ENCODE results near the gene CDADC1. TPM values are rescaled to one million over a fixed set of nuclear protein-coding genes. Genes with fewer than 3 reads are reported as not detected.

Gene CDADC1
- total RNA-seq, 2 experiments from 2014 or later, result 8.6 to 9.0 TPM

- peaks cover 17% of the 10 kb centered on the region for H3K4me1 Mint-ChIP-seq (ENCODE audit: low read depth)
- POLR2A ChIA-PET, result interaction anchor here (0.6 kb wide), 1 partner anchor 70 kb away, joined by 3 read pairs; no protein-coding TSS in a partner anchor
- intact Hi-C loops (cut with micrococcal nuclease), result no loop called here
These were observed 31.4 kb upstream of the CDADC1 start for GRCh38 chr13:49216334-49216733.

DNA sequence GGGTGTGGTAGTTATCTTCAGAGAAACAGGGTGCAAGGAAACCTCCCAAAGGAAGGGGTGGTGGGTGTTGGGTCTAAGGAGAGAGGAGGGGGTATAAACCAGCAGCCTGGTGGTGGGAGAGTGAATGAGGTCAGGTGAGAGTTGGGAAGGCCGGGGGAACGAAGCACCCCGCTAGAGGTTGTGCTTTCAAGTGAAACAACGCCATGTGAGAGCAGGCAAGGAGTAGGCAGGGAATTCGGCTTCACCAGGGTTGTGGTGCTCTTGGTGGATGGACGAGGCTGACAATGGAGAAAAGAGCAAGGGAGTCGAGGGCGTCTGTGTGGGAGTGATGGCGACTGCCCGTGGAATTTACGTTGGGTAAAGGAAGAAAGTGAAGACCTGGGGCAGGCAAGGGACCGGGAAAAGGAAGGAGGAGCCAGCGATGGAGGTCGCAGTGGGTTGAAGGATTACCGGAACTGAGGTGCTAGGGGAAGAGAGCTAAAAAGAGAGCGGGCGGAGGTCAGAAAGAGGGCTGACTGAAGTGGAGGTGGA, 29.7 kb upstream of the CDADC1 start:
- Mint-ChIP-seq H3K27ac (no peak overlapping the region), H3K36me3 (ENCODE audit: low read depth) (no peaks in the 10 kb centered on the region), H3K9me3 (no peaks in the 10 kb centered on the region), H3K27me3 (peaks cover 48% of the 10 kb centered on the region), H3K4me1 (ENCODE audit: low read depth) (peaks cover 17% of the 10 kb centered on the region), H3K4me3 (no peak overlapping the region)
- ATAC-seq (no peak), DNase-seq (no peak)
- intact Hi-C loops (cut with micrococcal nuclease), result no loop called here
- no peak for TF ChIP-seq CTCF (IDR thresholded peaks at IDR 0.05)
- ChIA-PET POLR2A (no interaction called here), CTCF (interaction anchor here (1.1 to 2.8 kb wide), 3 partner anchors 15 to 62 kb away, joined by 3 to 8 read pairs (median 7); no protein-coding TSS in a partner anchor)

More at GRCh38 chr13:49216334-49216733, 31.4 kb upstream of the CDADC1 start:
- CTCF ChIA-PET, result interaction anchor here (1.2 kb wide), 1 partner anchor 9 kb away, joined by 4 read pairs; no protein-coding TSS in a partner anchor
- TF ChIP-seq CTCF (IDR thresholded peaks at IDR 0.05), result no peak
- Mint-ChIP-seq H3K27ac (no peak overlapping the region), H3K27me3 (peaks cover 33% of the 10 kb centered on the region), H3K36me3 (ENCODE audit: low read depth) (peaks cover 4% of the 10 kb centered on the region), H3K4me3 (no peak overlapping the region), H3K9me3 (no peaks in the 10 kb centered on the region)
- DNase-seq, result no peak
- ATAC-seq, result no peak

- TF ChIP-seq CTCF (IDR thresholded peaks at IDR 0.05), result no peak
- POLR2A ChIA-PET, result interaction anchor here (0.5 kb wide), 1 partner anchor 14 kb away, joined by 3 read pairs; no protein-coding TSS in a partner anchor
- intact Hi-C loops (cut with micrococcal nuclease), result no loop called here
- Mint-ChIP-seq H3K4me1 (ENCODE audit: low read depth) (peaks cover 17% of the 10 kb centered on the region), H3K27me3 (peaks cover 50% of the 10 kb centered on the region), H3K27ac (no peak overlapping the region), H3K36me3 (ENCODE audit: low read depth) (no peaks in the 10 kb centered on the region), H3K9me3 (no peaks in the 10 kb centered on the region), H3K4me3 (no peak overlapping the region)
- ATAC-seq (no peak), DNase-seq (no peak)
- CTCF ChIA-PET, result interaction anchor here (0.6 to 2.8 kb wide), 4 partner anchors 15 to 83 kb away, joined by 3 to 8 read pairs (median 5); no protein-coding TSS in a partner anchor
These were observed 29.2 kb upstream of the CDADC1 start for GRCh38 chr13:49218493-49219051.

DNA sequence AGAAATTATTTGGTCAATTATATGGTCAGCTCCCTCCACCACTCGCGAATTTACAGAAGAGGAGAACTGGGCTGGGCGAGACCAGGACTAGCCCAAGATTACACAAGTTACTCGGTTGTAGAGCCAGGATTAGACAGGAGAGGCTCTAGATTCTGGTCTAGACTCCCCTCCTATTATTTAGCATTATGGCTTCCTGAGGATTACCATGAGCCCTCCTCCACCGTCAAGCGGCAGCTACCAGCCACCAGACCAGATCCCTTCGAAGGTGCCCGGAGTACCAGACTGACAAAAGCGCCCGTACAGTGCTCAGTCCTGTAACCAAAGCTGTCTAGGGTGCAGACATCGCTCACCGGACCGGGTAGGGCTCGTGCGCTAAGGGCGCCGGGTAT, 28.1 kb upstream of the CDADC1 start:
- Mint-ChIP-seq H3K27ac (no peak overlapping the region), H3K9me3 (no peaks in the 10 kb centered on the region), H3K36me3 (ENCODE audit: low read depth) (no peaks in the 10 kb centered on the region), H3K4me1 (ENCODE audit: low read depth) (peaks cover 11% of the 10 kb centered on the region), H3K27me3 (peaks cover 56% of the 10 kb centered on the region), H3K4me3 (peak overlapping the region; percentile 52)
- intact Hi-C loops (cut with micrococcal nuclease), result no loop called here
- CTCF ChIA-PET, result interaction anchor here (0.8 to 2.8 kb wide), 5 partner anchors 9 to 61 kb away, joined by 3 to 8 read pairs (median 3); no protein-coding TSS in a partner anchor
- ATAC-seq (no peak), DNase-seq (no peak)
- TF ChIP-seq CTCF (IDR thresholded peaks at IDR 0.05), result no peak
- POLR2A ChIA-PET, result no interaction called here
